ENCODE measurements around the gene SUSD2. TPM values are rescaled to one million over a fixed set of nuclear protein-coding genes. Genes with fewer than 3 reads are reported as not detected.

The SUSD2 gene
- total and polyA plus RNA-seq, 2 donors from 2014 or later = 14.8 to 25.2 TPM

GRCh38 chr22:24146194-24146616 lies 35.1 kb upstream of the SUSD2 start:
- TF ChIP-seq, protein P1, sequence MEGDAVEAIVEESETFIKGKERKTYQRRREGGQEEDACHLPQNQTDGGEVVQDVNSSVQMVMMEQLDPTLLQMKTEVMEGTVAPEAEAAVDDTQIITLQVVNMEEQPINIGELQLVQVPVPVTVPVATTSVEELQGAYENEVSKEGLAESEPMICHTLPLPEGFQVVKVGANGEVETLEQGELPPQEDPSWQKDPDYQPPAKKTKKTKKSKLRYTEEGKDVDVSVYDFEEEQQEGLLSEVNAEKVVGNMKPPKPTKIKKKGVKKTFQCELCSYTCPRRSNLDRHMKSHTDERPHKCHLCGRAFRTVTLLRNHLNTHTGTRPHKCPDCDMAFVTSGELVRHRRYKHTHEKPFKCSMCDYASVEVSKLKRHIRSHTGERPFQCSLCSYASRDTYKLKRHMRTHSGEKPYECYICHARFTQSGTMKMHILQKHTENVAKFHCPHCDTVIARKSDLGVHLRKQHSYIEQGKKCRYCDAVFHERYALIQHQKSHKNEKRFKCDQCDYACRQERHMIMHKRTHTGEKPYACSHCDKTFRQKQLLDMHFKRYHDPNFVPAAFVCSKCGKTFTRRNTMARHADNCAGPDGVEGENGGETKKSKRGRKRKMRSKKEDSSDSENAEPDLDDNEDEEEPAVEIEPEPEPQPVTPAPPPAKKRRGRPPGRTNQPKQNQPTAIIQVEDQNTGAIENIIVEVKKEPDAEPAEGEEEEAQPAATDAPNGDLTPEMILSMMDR (IDR thresholded peaks at IDR 0.05; ENCODE audit: borderline replicate concordance, extremely low read depth, insufficient read depth) = no peak
- Histone ChIP-seq H3K36me3 (ENCODE audit: control insufficient read depth in 2 of 3, insufficient read depth in 3 of 3, low read length in 3 of 3) (peaks cover 0 to 6% (median 0%) of the 10 kb centered on the region in 3 donors), H3K27me3 (ENCODE audit: control insufficient read depth, insufficient read depth, low read length) (no peaks in the 10 kb centered on the region), H3K4me3 (ENCODE audit: low read length in 3 of 3) (peak overlapping the region in 1 of 3 donors; percentile 20), H3K27ac (ENCODE audit: low read depth in 2 of 2, low read length in 2 of 2) (peak overlapping the region; percentile 74 to 87), H3K9ac (ENCODE audit: low read length in 3 of 3) (peak overlapping the region in 1 of 3 donors; percentile 65), H3K4me1 (ENCODE audit: control insufficient read depth in 2 of 3, insufficient read depth in 2 of 3, low read depth in 1 of 3, low read length in 3 of 3) (peaks cover 7 to 42% (median 32%) of the 10 kb centered on the region in 3 donors), H3K9me3 (ENCODE audit: control insufficient read depth in 2 of 3, insufficient read depth in 1 of 3, low read length in 3 of 3) (no peaks in the 10 kb centered on the region)
- intact Hi-C loops (cut with DNase I) = no loop called here
- DNase-seq (peak; percentile 69 to 89 (median 79)), FAIRE-seq (no peak)

DNA sequence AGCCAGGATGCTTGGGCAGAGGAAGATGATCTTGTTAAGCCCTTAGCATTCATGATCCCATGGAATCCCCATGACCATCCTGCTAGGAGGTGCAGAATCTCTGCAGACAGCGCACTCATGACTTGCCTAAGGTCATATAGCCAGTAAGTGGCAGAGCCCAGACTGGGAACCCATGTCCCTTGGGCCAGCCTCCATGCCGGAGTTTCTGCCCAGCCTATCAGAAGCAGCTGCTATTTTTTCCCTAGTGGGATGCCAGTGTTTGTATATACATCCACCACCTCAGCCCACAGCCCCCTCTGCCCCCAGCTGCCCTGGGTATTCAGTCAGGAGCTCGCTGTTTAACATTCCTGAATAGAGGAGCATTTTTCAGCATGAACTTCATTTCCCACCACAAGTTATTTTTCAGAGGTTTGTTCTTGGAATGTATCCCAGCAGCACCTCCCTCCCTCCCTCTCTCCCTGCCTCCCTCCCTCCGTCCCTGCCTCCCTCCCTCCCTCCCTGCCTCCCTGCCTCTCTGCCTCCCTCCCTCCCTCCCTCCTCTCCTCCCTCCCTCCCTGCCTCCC lies 34.4 kb upstream of the SUSD2 start:
- TF ChIP-seq, protein P1 (IDR thresholded peaks at IDR 0.05; ENCODE audit: borderline replicate concordance, extremely low read depth, insufficient read depth) = no peak
- Histone ChIP-seq H3K4me1 (ENCODE audit: control insufficient read depth in 2 of 3, insufficient read depth in 2 of 3, low read depth in 1 of 3, low read length in 3 of 3) (peaks cover 7 to 42% (median 32%) of the 10 kb centered on the region in 3 donors), H3K9me3 (ENCODE audit: control insufficient read depth in 2 of 3, insufficient read depth in 1 of 3, low read length in 3 of 3) (no peaks in the 10 kb centered on the region), H3K27ac (ENCODE audit: low read depth in 2 of 2, low read length in 2 of 2) (peak overlapping the region; percentile 77 to 87), H3K4me3 (ENCODE audit: low read length in 3 of 3) (no peak overlapping the region), H3K9ac (ENCODE audit: low read length in 3 of 3) (no peak overlapping the region), H3K27me3 (ENCODE audit: control insufficient read depth, insufficient read depth, low read length) (no peaks in the 10 kb centered on the region), H3K36me3 (ENCODE audit: control insufficient read depth in 2 of 3, insufficient read depth in 3 of 3, low read length in 3 of 3) (peaks cover 0 to 6% (median 0%) of the 10 kb centered on the region in 3 donors)
- intact Hi-C loops (cut with DNase I) = no loop called here
- no peak for FAIRE-seq
- DNase-seq = peak in 4 of 5 donors; percentile 57 to 83 (median 68)

- Histone ChIP-seq H3K9ac (ENCODE audit: low read length in 3 of 3) (no peak overlapping the region), H3K36me3 (ENCODE audit: control insufficient read depth in 2 of 3, insufficient read depth in 3 of 3, low read length in 3 of 3) (peaks cover 0 to 6% (median 0%) of the 10 kb centered on the region in 3 donors), H3K9me3 (ENCODE audit: control insufficient read depth in 2 of 3, insufficient read depth in 1 of 3, low read length in 3 of 3) (no peaks in the 10 kb centered on the region), H3K27me3 (ENCODE audit: control insufficient read depth, insufficient read depth, low read length) (no peaks in the 10 kb centered on the region), H3K4me1 (ENCODE audit: control insufficient read depth in 2 of 3, insufficient read depth in 2 of 3, low read depth in 1 of 3, low read length in 3 of 3) (peaks cover 7 to 42% (median 32%) of the 10 kb centered on the region in 3 donors), H3K4me3 (ENCODE audit: low read length in 3 of 3) (no peak overlapping the region), H3K27ac (ENCODE audit: low read depth in 2 of 2, low read length in 2 of 2) (peak overlapping the region; percentile 18 to 79)
- DNase-seq (no peak), FAIRE-seq (no peak)
- intact Hi-C loops (cut with DNase I) = no loop called here
- TF ChIP-seq, protein P1 (IDR thresholded peaks at IDR 0.05; ENCODE audit: borderline replicate concordance, extremely low read depth, insufficient read depth) = no peak
Observed at GRCh38 chr22:24147666-24148065, 33.6 kb upstream of the SUSD2 start.

All from kidney (tissue), 14 donors.